Right lobe of liver (tissue), 6 donors: ENCODE data around the gene CLMP. TPM values are rescaled to one million over a fixed set of nuclear protein-coding genes. Genes with fewer than 3 reads are reported as not detected.
"Not testable (repeated sequence)": the region's sequence is repeated elsewhere in the genome, so short reads cannot be mapped to it uniquely, and the experiment has no call there.

Experiments
- ATAC-seq, 4 donors: fragments of 200-7000 bp; cut with Tn5 transposase; one replicate each; pipeline ENCODE4 v1.9.1; 2020; ENCODE audit warnings: mild to moderate bottlenecking in 4 of 4, moderate library complexity in 4 of 4
- DNase-seq, 3 donors: peaks; one replicate each; pipeline ENCODE4 v3.0.0-alpha.2; 2020
- H3K27ac ChIP-seq, 3 donors: fragments of 200-600 bp; one replicate each; pipeline ENCODE4 v1.8.0; 2022
- H3K27me3 ChIP-seq, 2 donors: fragments of 200-600 bp; one replicate each; pipeline ENCODE4 v1.8.0; 2022
- H3K36me3 ChIP-seq, 4 donors: fragments of 200-600 bp; sonication (generic) in 1 of 4; one replicate each; pipeline versions ENCODE4 v1.5.1 to v1.8.0; 2017 to 2022; ENCODE audit warnings: control low read depth in 1 of 4
- H3K4me1 ChIP-seq, 4 donors: fragments of 200-600 bp; sonication (generic) in 1 of 4; one replicate each; pipeline versions ENCODE4 v1.5.1 to v1.8.0; 2017 to 2022; ENCODE audit warnings: control low read depth in 1 of 4
- H3K4me3 ChIP-seq, 3 donors: fragments of 200-600 bp; one replicate each; pipeline ENCODE4 v1.8.0; 2022
- H3K9me3 ChIP-seq, 4 donors: fragments of 200-600 bp; sonication (generic) in 1 of 4; one replicate each; pipeline versions ENCODE4 v1.5.1 to v1.8.0; 2017 to 2022; ENCODE audit warnings: control low read depth in 1 of 4
- POLR2A ChIP-seq: fragments of 450-650 bp; IDR thresholded peaks from one replicate; pipeline ENCODE4 v1.6.1; 2017; ENCODE audit warnings: antibody characterized with exemption, mild to moderate bottlenecking
- WGBS: methylation state at CpG from one replicate; pipeline ENCODE4 v1.1.6; 2018; ENCODE audit warnings: low coverage, low lambda C conversion rate; ENCODE audit not compliant: insufficient coverage; ENCODE audit errors: missing lambda C conversion rate; 5-methylcytosine and 5-hydroxymethylcytosine counted together
- intact Hi-C, 2 donors: fragments of 100-400 bp; cut with DNase I; formaldehyde crosslinking; loops; one replicate each; pipeline versions ENCODE4 v1.11.2 to v1.14.1; 2022
- total RNA-seq, 6 experiments: library from RNA; depleted of rRNA in 2 of 6; stranded (reverse); fragments of >200 nt in 2 of 6; fragmentation: NEBNext Ultra II Directional in 3 of 6; extraction: Animal tissue kit (Norgen Biotek cat#: 25700) in 3 of 6; gene quantifications; one replicate each; pipeline versions ENCODE4 v1.1.0 to v1.2.4, GENCODE V29; 2016 to 2023
- TF ChIP-seq, protein P1 (sequence below), 4 donors: fragments of 200-600 bp in 3 of 4; fragments of 450-650 bp in 1 of 4; IDR thresholded peaks; one replicate each; pipeline versions ENCODE4 v1.5.1 to v1.8.0; 2016 to 2022; ENCODE audit warnings: antibody characterized with exemption in 4 of 4, mild to moderate bottlenecking in 2 of 4
- donor health status: DM: no; HTN: yes; CAD: no.
- donor health status: DM: no; HTN: no; CAD: no.
- donor health status: DM: no; HTN: no; CAD: no.
- donor health status: DM: no; HTN: yes; CAD: no.
- donor health status: DM: no; HTN: yes; CAD: no.

Gene CLMP
- total RNA-seq, 6 experiments from 2014 or later = 0.17 to 1.2 (median 0.51) TPM

DNA sequence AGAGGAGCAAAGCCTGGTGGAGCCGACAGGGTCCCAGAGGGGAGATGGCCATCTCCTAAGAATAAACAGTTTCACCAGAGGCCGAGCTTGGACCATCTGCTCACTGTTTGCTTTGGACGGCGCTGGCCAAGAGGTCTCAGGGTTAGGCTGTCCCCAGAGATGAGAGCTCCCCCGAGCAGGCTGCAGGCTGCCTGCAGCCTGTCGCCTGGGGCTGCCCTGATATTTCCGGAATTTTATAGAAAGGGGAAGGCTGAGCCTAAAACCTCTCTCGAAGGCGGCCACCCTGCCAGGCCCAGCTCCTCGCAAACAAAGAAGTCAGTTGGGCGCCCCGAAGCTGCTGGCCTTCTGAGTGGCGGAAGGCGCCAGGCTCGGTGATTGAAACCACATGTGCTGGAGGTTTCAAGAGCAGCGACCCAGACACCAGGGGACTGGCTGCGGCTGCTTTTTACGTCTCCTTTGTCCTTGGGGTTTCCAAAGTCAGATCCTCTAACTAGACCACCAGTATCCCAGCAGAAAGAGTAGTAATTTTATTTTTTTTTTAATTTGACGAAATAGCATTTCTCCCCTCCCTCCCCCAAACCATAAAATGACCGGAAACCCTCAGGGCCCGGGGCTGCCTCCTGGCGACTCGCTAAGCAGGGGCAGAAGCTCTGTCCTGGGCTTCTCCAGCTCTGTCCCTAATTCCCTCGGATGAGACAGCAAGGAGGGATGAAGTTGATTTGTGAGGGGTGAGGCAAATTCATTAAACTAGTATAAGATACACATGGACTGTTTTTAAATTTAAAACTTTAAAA lies 57.4 kb downstream of the CLMP start:
- H3K27ac ChIP-seq = no peak overlapping the region
- H3K27me3 ChIP-seq = no peaks in the 10 kb centered on the region
- intact Hi-C loops = no loop called here
- no peaks in the 10 kb centered on the region for H3K9me3 ChIP-seq
- H3K4me3 ChIP-seq = no peak overlapping the region
- H3K4me1 ChIP-seq = no peaks in the 10 kb centered on the region
- DNase-seq (peak; percentile 25 to 56 (median 47)), ATAC-seq (peak; percentile 34 to 68 (median 58))
- no peaks in the 10 kb centered on the region for H3K36me3 ChIP-seq
- no peak for TF ChIP-seq POLR2A
- TF ChIP-seq, protein P1, sequence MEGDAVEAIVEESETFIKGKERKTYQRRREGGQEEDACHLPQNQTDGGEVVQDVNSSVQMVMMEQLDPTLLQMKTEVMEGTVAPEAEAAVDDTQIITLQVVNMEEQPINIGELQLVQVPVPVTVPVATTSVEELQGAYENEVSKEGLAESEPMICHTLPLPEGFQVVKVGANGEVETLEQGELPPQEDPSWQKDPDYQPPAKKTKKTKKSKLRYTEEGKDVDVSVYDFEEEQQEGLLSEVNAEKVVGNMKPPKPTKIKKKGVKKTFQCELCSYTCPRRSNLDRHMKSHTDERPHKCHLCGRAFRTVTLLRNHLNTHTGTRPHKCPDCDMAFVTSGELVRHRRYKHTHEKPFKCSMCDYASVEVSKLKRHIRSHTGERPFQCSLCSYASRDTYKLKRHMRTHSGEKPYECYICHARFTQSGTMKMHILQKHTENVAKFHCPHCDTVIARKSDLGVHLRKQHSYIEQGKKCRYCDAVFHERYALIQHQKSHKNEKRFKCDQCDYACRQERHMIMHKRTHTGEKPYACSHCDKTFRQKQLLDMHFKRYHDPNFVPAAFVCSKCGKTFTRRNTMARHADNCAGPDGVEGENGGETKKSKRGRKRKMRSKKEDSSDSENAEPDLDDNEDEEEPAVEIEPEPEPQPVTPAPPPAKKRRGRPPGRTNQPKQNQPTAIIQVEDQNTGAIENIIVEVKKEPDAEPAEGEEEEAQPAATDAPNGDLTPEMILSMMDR (IDR thresholded peaks at IDR 0.05) = no peak
- WGBS = 16% methylated on average over 17 of the region's 24 CpGs

DNA sequence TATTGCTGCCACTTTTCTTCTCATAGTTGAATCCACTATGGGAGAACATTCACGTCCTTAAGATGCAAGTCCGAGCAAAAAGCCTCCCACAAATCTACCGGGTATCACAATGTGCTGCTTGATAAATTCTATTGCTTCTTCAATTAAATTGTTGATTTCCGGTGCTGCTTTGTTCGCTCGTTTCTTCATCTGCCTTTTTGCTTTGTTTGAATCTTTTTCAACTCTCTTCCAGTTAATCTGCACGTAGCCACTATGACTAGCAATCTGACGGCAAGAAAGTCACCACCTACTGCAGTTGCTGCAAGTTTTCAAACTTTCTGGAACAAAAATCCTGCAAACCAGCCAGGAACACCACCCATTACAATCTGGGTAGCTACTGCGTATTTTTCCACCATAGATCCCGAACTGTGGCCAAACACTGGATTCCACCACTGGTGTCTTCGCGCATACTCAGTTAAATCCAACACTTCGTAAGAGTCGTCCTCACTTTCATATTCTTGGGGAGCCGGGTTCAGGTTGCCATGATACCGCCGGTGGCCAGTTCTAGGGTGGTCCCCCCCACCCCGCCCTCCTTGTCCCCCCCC lies 59.1 kb downstream of the CLMP start:
- Histone ChIP-seq H3K4me3 (no peak overlapping the region), H3K4me1 (no peaks in the 10 kb centered on the region), H3K27me3 (no peaks in the 10 kb centered on the region), H3K27ac (no peak overlapping the region), H3K9me3 (no peaks in the 10 kb centered on the region), H3K36me3 (no peaks in the 10 kb centered on the region)
- DNase-seq (no peak), ATAC-seq (no peak)
- no peak for TF ChIP-seq POLR2A
- TF ChIP-seq, protein P1 (IDR thresholded peaks at IDR 0.05) = no peak
- intact Hi-C loops = no loop called here
- WGBS = 78% methylated on average over 16 of the region's 18 CpGs

DNA sequence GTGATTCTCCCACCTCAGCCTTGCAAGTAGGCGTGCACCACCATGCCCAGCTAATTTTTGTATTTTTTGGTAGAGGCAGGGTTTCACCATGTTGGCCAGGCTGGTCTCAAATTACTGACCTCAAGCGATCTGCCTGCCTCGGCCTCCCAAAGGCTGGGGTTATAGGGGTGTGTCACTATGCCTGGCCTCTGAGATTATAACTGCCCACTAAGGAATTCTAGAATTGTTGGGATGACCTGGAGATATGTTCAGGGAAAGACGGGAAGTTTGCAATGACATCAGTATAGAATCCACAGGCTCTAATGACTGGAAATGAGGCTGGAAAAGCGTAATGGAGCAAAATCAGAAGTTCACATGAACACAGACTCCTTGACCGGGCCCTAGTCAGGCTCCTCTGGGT lies 62.2 kb downstream of the CLMP start:
- Histone ChIP-seq H3K9me3 (no peaks in the 10 kb centered on the region), H3K27ac (no peak overlapping the region), H3K4me3 (no peak overlapping the region), H3K27me3 (no peaks in the 10 kb centered on the region), H3K4me1 (no peaks in the 10 kb centered on the region), H3K36me3 (no peaks in the 10 kb centered on the region)
- TF ChIP-seq POLR2A = no peak
- TF ChIP-seq, protein P1 (IDR thresholded peaks at IDR 0.05) = no peak
- intact Hi-C loops = no loop called here
- ATAC-seq = no peak
- 80% methylated on average over 6 of the region's 6 CpGs for WGBS
- no peak for DNase-seq

DNA sequence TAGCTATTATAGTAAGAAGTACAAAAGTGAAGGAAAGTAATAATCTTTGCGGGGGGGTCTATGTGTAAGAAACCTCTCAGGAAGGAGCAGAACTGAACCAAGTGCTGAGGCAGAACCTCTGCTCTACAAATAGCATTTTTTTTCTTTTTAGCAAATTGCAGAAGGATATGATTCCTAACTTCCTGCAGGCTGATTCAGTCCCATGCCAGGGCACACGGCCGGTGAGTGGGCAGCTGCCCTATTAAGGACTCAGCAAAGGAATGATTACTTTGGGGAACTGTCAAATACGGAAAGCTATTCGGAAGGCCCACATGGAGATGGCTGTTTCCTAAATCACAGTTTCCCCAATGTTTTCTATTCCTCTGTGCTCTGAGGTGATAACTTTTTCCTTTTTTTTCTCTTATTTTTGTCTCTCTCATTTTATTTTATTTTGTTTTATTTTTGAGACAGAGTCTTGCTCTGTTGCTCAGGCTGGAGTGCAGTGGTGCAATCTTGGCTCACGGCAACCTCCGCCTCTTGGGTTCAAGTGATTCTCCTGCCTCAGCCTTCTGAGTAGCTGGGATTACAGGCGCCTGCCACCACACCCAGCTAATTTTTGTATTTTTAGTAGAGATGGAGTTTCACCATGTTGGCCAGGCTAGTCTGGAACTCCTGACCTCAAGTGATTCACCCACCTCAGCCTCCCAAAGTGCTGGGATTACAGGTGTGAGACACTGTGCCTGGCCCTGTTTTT lies 62.8 kb downstream of the CLMP start:
- H3K4me3 ChIP-seq, DNase-seq, H3K27me3 ChIP-seq, ATAC-seq, H3K9me3 ChIP-seq, H3K27ac ChIP-seq, H3K4me1 ChIP-seq, intact Hi-C loops, H3K36me3 ChIP-seq: not testable (repeated sequence)
- 65% methylated on average over 8 of the region's 8 CpGs for WGBS

DNA sequence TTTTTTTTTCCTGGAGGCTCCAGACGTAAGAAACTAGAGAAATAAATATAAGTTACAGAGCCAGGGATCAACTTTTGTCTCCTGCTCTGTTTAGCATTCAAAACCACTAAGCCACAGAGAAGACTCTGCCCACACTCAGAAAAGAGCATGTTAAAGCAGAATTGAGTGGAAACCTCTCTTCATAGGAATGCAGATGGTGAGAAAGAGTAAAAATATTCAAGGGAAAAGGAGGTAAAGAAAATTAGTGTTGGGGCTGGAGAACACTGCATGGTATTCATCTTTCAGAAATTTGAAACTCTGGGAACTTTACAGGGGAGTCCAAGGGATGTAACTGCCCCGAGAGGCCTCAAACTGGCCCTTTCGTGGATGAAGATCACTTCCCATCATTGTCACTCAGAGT lies 65.1 kb downstream of the CLMP start:
- ATAC-seq (no peak), DNase-seq (no peak)
- intact Hi-C loops = no loop called here
- WGBS = 75% methylated on average over 3 of the region's 3 CpGs
- no peaks in the 10 kb centered on the region for H3K36me3 ChIP-seq
- H3K4me1 ChIP-seq = no peaks in the 10 kb centered on the region
- H3K9me3 ChIP-seq = no peaks in the 10 kb centered on the region
- TF ChIP-seq, protein P1 (IDR thresholded peaks at IDR 0.05) = no peak
- TF ChIP-seq POLR2A = no peak
- H3K4me3 ChIP-seq = no peak overlapping the region
- no peak overlapping the region for H3K27ac ChIP-seq
- no peaks in the 10 kb centered on the region for H3K27me3 ChIP-seq
